ENCODE measurements around the gene TTC7B. TPM values are rescaled to one million over a fixed set of nuclear protein-coding genes. Genes with fewer than 3 reads are reported as not detected.

Gene TTC7B
- total and polyA plus RNA-seq, 2 experiments from 2014 or later, result 5.2 to 28.2 TPM

DNA sequence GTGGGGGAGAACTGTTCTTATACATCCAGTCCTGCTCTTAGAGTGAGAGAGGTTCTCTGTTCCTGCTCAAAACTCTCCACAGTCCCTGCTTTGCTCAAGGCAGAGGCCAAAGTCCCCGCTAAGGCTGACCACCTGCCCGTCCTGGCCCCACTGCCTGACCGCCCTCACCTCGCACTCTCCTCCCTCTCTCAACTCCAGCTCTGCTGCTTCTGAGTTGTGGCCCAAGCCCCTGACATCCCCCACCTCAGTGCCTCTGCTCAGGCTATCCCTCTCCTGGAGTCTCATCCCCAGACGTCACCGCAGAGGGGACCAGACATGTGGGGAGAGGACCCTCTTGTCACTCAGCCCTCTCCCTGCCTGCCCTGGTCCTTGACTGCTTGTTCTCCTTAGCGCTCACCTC, 308.8 kb downstream of the TTC7B start:
- no peak for DNase-seq
- H2AFZ ChIP-seq, result no peak overlapping the region
- no peaks in the 10 kb centered on the region for H3K36me3 ChIP-seq (ENCODE audit: low read depth)
- no peak overlapping the region for H3K9ac ChIP-seq
- WGBS, 2 experiments (ENCODE audit: low coverage in 1 of 2, low lambda C conversion rate in 2 of 2, missing lambda C conversion rate in 2 of 2), result 61 to 72% methylated on average over 7 of the region's 7 CpGs
- no peaks in the 10 kb centered on the region for H4K20me1 ChIP-seq (ENCODE audit: insufficient read depth)
- no peaks in the 10 kb centered on the region for H3K9me3 ChIP-seq (ENCODE audit: low read depth)
- no peaks in the 10 kb centered on the region for H3K4me1 ChIP-seq (ENCODE audit: insufficient read depth)
- peaks cover 11% of the 10 kb centered on the region; the same call in 1 of the 2 replicates for H3K27me3 ChIP-seq (replicated peaks; ENCODE audit: insufficient read depth)
- TF ChIP-seq EZH2 (IDR thresholded peaks at IDR 0.05; ENCODE audit: insufficient read depth, poor library complexity, severe bottlenecking), result no peak
- no peak for TF ChIP-seq EZH2phosphoT487 (IDR thresholded peaks at IDR 0.05; ENCODE audit: insufficient read depth, low read depth)
- H3K4me2 ChIP-seq (ENCODE audit: unreplicated experiment), result no peak overlapping the region
- no peak overlapping the region for H3K27ac ChIP-seq
- H3K4me3 ChIP-seq, result no peak overlapping the region
- no peaks in the 10 kb centered on the region for H3F3A ChIP-seq (ENCODE audit: insufficient read depth)
- no peaks in the 10 kb centered on the region for H3K9me2 ChIP-seq (ENCODE audit: insufficient read depth)
- in situ Hi-C loops (cut with MboI), result no loop called here
- H3K79me2 ChIP-seq (ENCODE audit: insufficient read depth), result no peaks in the 10 kb centered on the region

DNA sequence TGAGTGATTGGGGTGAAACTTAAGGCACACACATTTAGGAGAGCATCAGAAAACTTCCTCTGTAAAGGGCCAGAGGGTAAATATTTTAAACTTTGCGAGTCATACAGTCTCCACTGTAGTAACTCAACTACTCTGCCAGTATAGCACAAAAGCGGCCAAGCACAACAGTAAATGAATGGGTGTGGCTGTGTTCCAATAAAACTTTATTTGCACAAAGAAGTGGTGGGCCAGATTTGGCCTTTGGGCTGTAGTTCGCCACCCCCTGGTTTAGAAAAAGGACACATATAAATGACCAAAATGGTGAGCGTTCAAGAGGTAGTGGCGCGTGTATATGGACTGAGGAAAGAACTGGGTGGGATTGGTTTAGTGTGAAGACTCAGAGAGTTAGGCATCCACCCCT, 309.5 kb downstream of the TTC7B start:
- no peaks in the 10 kb centered on the region for H4K20me1 ChIP-seq (ENCODE audit: insufficient read depth)
- DNase-seq, result no peak
- no peaks in the 10 kb centered on the region for H3F3A ChIP-seq (ENCODE audit: insufficient read depth)
- no peaks in the 10 kb centered on the region for H3K9me2 ChIP-seq (ENCODE audit: insufficient read depth)
- H2AFZ ChIP-seq, result no peak overlapping the region
- 86 to 88% methylated on average over 6 of the region's 6 CpGs for WGBS, 2 experiments (ENCODE audit: low coverage in 1 of 2, low lambda C conversion rate in 2 of 2, missing lambda C conversion rate in 2 of 2)
- H3K4me2 ChIP-seq (ENCODE audit: unreplicated experiment), result no peak overlapping the region
- H3K9me3 ChIP-seq (ENCODE audit: low read depth), result no peaks in the 10 kb centered on the region
- in situ Hi-C loops (cut with MboI), result no loop called here
- TF ChIP-seq EZH2 (IDR thresholded peaks at IDR 0.05; ENCODE audit: insufficient read depth, poor library complexity, severe bottlenecking) (no peak), EZH2phosphoT487 (IDR thresholded peaks at IDR 0.05; ENCODE audit: insufficient read depth, low read depth) (no peak)
- H3K36me3 ChIP-seq (ENCODE audit: low read depth), result no peaks in the 10 kb centered on the region
- no peak overlapping the region for H3K9ac ChIP-seq
- no peaks in the 10 kb centered on the region for H3K79me2 ChIP-seq (ENCODE audit: insufficient read depth)
- H3K4me3 ChIP-seq, result no peak overlapping the region
- H3K27me3 ChIP-seq (replicated peaks; ENCODE audit: insufficient read depth), result peaks cover 11% of the 10 kb centered on the region; the same call in 1 of the 2 replicates
- H3K4me1 ChIP-seq (ENCODE audit: insufficient read depth), result no peaks in the 10 kb centered on the region
- no peak overlapping the region for H3K27ac ChIP-seq

DNA sequence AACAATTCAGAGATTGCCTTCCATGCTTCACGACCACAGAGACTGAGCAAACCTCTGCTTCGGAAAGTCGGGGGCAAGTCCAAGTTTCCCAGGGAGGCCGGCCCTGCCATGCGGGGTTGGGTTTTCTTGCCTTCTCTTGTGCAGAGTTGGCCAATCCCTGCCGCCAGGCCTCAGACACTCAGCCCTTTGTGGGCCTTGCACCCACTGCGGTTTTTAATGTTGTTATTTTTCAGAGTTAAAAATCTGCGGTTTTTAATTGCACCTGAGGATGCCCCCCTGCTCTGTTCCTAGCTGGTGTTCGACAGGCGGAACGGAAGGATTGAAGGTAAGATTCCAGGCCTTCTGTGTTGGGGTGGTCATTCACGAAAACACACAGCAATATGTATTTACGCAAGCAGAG, 310.7 kb downstream of the TTC7B start:
- Histone ChIP-seq H4K20me1 (ENCODE audit: insufficient read depth) (no peaks in the 10 kb centered on the region), H3K27me3 (replicated peaks; ENCODE audit: insufficient read depth) (peaks cover 11% of the 10 kb centered on the region), H3K79me2 (ENCODE audit: insufficient read depth) (no peaks in the 10 kb centered on the region), H3K9me3 (ENCODE audit: low read depth) (no peaks in the 10 kb centered on the region), H2AFZ (no peak overlapping the region), H3K36me3 (ENCODE audit: low read depth) (no peaks in the 10 kb centered on the region), H3K27ac (no peak overlapping the region), H3K9ac (no peak overlapping the region), H3F3A (ENCODE audit: insufficient read depth) (no peaks in the 10 kb centered on the region), H3K9me2 (ENCODE audit: insufficient read depth) (no peaks in the 10 kb centered on the region), H3K4me1 (ENCODE audit: insufficient read depth) (no peaks in the 10 kb centered on the region), H3K4me3 (no peak overlapping the region), H3K4me2 (ENCODE audit: unreplicated experiment) (no peak overlapping the region)
- TF ChIP-seq EZH2 (IDR thresholded peaks at IDR 0.05; ENCODE audit: insufficient read depth, poor library complexity, severe bottlenecking) (no peak), EZH2phosphoT487 (IDR thresholded peaks at IDR 0.05; ENCODE audit: insufficient read depth, low read depth) (no peak)
- in situ Hi-C loops (cut with MboI), result no loop called here
- no peak for DNase-seq
- WGBS, 2 experiments (ENCODE audit: low coverage in 1 of 2, low lambda C conversion rate in 2 of 2, missing lambda C conversion rate in 2 of 2), result 67 to 75% methylated on average over 13 of the region's 13 CpGs

DNA sequence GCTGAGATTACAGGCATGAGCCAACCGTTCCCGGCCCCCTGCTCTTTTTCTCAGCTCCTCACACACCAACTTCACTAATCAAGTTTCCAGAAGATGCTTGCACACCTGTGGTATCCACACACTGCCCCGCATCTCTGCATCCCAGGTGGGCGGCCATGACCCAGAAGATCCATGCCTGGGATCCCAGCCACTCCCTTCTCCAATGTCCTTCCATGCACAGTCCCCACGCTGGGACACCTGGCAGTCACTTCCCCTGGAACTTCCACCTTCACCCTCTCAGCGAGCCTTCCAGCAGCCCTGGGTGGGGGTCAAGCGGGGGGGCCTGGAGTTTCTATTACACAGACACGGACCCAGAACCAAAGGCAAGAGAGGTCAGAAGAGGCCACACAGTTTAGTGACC, 311.6 kb downstream of the TTC7B start:
- Histone ChIP-seq H3K4me2 (ENCODE audit: unreplicated experiment) (no peak overlapping the region), H3K9me2 (ENCODE audit: insufficient read depth) (no peaks in the 10 kb centered on the region), H3K27ac (no peak overlapping the region), H4K20me1 (ENCODE audit: insufficient read depth) (no peaks in the 10 kb centered on the region), H3K27me3 (replicated peaks; ENCODE audit: insufficient read depth) (peaks cover 11% of the 10 kb centered on the region), H2AFZ (no peak overlapping the region), H3K4me1 (ENCODE audit: insufficient read depth) (no peaks in the 10 kb centered on the region), H3K79me2 (ENCODE audit: insufficient read depth) (no peaks in the 10 kb centered on the region), H3K4me3 (no peak overlapping the region), H3K9me3 (ENCODE audit: low read depth) (no peaks in the 10 kb centered on the region), H3K36me3 (ENCODE audit: low read depth) (no peaks in the 10 kb centered on the region), H3K9ac (no peak overlapping the region), H3F3A (ENCODE audit: insufficient read depth) (no peaks in the 10 kb centered on the region)
- WGBS, 2 experiments (ENCODE audit: low coverage in 1 of 2, low lambda C conversion rate in 2 of 2, missing lambda C conversion rate in 2 of 2), result 59 to 67% methylated on average over 8 of the region's 8 CpGs
- in situ Hi-C loops (cut with MboI), result no loop called here
- no peak for DNase-seq
- no peak for TF ChIP-seq EZH2phosphoT487 (IDR thresholded peaks at IDR 0.05; ENCODE audit: insufficient read depth, low read depth)
- TF ChIP-seq EZH2 (IDR thresholded peaks at IDR 0.05; ENCODE audit: insufficient read depth, poor library complexity, severe bottlenecking), result no peak

DNA sequence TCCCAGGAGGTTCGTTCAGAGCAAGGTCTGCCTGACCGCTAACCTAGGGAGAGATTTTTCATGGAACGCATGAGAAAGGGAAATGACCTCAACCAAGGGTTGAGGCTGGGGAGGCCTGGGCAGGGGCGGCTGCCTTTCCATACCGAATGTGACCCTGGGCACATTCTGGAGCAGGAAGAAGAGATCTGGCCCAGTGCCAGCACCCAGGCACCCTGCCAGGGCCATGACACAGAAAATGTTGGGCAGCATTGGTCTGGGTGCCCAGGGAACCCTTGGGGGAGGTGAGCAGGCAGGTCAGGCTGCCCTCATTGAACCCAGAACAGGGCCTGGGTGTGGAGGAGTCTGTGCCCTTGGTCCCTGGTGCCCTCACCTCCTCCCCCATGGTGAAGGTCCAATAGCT, 312.6 kb downstream of the TTC7B start:
- H3K27ac ChIP-seq, result no peak overlapping the region
- H3K79me2 ChIP-seq (ENCODE audit: insufficient read depth), result no peaks in the 10 kb centered on the region
- H3K4me2 ChIP-seq (ENCODE audit: unreplicated experiment), result no peak overlapping the region
- no peaks in the 10 kb centered on the region for H4K20me1 ChIP-seq (ENCODE audit: insufficient read depth)
- in situ Hi-C loops (cut with MboI), result no loop called here
- TF ChIP-seq EZH2phosphoT487 (IDR thresholded peaks at IDR 0.05; ENCODE audit: insufficient read depth, low read depth) (no peak), EZH2 (IDR thresholded peaks at IDR 0.05; ENCODE audit: insufficient read depth, poor library complexity, severe bottlenecking) (no peak)
- no peak overlapping the region for H3K9ac ChIP-seq
- 68 to 71% methylated on average over 5 of the region's 5 CpGs for WGBS, 2 experiments (ENCODE audit: low coverage in 1 of 2, low lambda C conversion rate in 2 of 2, missing lambda C conversion rate in 2 of 2)
- H3K9me2 ChIP-seq (ENCODE audit: insufficient read depth), result no peaks in the 10 kb centered on the region
- no peak for DNase-seq
- no peaks in the 10 kb centered on the region for H3F3A ChIP-seq (ENCODE audit: insufficient read depth)
- H3K4me3 ChIP-seq, result no peak overlapping the region
- no peaks in the 10 kb centered on the region for H3K4me1 ChIP-seq (ENCODE audit: insufficient read depth)
- no peak overlapping the region for H2AFZ ChIP-seq
- H3K9me3 ChIP-seq (ENCODE audit: low read depth), result no peaks in the 10 kb centered on the region
- H3K36me3 ChIP-seq (ENCODE audit: low read depth), result no peaks in the 10 kb centered on the region
- peaks cover 6% of the 10 kb centered on the region; the same call in 1 of the 2 replicates for H3K27me3 ChIP-seq (replicated peaks; ENCODE audit: insufficient read depth)
